Measurements from ENCODE around the gene PFN4.
A peak's percentile ranks its signal among the peaks of the same experiment; 100 is the strongest.
"Not testable (repeated sequence)": the region's sequence is repeated elsewhere in the genome, so short reads cannot be mapped to it uniquely, and the experiment has no call there.

The PFN4 gene, protein sequence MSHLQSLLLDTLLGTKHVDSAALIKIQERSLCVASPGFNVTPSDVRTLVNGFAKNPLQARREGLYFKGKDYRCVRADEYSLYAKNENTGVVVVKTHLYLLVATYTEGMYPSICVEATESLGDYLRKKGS

DNA sequence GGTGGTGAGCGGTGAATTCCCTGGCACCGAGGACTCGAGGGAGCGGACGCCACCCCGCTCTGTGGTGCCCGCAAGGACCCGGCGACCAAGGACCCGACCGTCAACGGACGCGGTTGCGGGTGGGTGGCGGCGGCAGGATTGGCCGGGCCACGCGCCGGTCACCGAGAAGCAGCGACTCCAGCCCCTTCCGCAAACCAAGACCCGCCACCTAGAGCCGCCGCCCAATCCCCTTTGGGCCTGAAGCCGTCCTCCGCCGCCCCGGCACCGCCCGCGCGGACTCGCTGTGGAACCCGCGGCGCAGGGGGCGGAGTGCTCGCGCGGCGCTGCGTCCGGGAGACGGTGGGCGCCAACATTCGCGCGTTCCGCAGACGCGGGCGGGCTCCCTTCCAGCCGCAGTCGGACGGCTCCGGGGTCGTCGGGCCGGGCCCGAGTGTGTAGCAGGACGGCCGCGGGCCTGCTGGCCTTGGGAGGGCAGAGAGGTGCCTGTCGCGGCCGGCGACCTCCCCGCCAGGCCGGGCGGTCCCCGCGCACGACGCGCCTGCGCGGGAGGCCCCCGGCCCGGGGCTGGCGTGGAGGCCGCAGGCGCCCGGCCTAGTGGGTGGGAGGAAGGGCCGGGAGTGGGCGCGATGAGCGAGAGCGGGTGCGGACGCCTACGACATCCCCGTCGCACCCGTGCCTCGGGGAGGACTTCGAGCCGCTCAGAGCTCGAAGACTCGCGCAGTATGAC is at the start of gene PFN4, which contains the start of gene FAM228B:
TSS of gene PFN4 (minus strand) at position 140 of the 727 bp plus-strand sequence. CDS start 799 bp downstream, outside the sequence.
TSS of gene FAM228B (plus strand) at position 275 of the 727 bp plus-strand sequence. CDS start 893 bp downstream, outside the sequence.
- FAIRE-seq: peak; percentile 78
- DNase-seq (ENCODE audit: insufficient read length, low spot score): peak; percentile 87

DNA sequence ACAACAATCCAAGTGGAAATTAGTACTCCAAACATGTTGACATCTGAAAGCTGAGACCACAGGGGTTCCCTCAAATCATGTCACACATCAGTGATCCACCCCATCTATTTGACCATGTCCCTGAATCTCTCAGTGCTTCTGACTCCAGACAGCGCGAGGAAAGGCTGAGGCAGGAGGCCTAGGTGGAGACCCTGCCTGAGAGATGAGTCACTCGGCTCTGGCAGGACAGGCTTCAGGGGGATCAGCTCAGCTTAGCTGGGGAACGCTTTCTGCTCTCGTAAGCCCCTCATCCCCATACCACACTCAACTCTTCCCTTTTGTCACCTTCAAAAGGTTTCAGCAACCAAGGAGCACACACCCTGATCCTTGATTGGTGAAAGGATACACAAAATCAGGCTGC is 45.9 kb upstream of the PFN4 start:
- FAIRE-seq: no peak
- no peak for DNase-seq (ENCODE audit: insufficient read length, low spot score)

DNA sequence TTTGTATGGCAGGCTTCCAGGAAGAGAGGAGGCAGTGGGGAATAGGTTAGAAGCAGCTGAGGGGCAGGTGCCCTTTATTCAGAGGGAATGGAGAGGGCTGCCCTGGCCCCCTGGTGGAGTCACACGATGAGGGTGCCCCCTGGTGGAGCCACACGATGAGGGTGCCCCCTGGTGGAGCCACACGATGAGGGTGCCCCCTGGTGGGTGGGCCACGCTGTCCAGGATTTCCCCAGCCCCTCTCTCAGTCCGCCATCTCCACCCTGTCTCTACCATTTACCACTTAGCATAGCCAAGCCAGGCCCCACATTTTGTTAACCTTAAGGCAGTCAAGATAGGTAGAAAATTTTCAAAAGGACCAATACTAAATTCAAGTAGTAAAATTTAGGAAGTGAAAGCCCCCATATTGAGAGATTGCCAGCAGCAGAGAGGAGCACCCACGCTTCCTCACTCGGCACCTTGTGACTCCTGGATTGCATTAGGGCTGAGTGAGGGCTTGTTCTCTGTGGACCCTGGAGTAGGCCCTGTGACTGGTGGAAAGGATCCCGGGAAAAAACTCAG is 41.4 kb upstream of the PFN4 start:
- DNase-seq (ENCODE audit: insufficient read length, low spot score) (peak; percentile 40), FAIRE-seq (peak; percentile 82)

DNA sequence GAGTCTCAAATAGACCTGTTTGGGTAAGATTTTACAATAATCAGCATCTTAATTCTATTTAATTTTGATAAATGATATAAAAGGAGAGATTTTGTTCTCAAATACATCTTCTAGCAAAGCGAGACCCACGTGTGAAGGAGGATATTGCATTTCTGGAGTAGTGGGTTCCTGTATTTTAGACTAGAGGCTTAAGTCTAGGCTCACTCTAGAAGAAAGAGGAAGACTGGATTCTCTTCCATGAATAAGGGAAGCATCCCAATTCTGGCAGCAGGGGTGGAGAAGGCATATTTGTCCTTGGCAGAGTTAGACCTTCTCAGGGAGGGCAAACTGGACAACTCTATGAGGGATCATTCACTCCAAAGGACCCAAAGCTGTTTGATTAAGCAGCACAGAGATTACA is 40.5 kb upstream of the PFN4 start:
- FAIRE-seq (no peak), DNase-seq (ENCODE audit: insufficient read length, low spot score) (no peak)

DNA sequence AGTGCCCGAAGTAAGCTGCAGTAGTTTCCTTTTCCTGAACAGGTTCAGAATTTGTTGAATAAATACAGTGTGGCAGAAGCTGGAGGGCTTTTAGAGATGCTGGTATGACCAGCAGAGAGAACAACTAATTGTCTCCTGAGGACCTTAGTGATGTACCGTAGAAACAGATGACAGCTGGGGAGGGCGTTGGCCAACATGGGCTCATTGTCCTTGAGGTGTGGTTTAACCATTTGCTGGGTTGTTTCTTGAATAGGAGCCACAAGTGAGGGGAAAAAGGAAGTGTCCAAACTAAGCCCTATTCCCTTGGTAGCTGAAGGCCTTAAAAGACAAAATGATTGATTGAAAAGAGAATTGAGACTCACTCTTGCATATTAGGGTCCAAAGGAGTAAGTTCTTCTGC is 40.1 kb upstream of the PFN4 start:
- no peak for FAIRE-seq
- no peak for DNase-seq (ENCODE audit: insufficient read length, low spot score)

DNA sequence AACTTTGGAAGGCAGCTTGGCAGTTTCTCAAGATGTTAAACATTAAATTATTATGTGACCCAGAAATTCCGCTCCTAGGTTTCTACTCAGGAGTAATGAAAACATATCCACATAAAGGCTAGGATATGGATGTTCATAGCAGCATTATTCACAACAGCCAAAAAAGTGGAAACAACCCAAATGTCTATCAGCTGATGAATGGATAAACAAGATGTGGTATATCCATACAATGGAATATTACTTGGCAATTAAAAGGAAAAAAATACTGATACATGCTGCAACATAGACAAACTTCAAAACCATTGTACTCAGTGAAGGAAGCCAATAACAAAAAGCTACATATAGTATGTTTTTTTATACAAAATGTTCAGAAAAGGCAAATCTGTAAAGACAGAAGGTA is 39.4 kb upstream of the PFN4 start:
- FAIRE-seq (no peak), DNase-seq (ENCODE audit: insufficient read length, low spot score) (no peak)

DNA sequence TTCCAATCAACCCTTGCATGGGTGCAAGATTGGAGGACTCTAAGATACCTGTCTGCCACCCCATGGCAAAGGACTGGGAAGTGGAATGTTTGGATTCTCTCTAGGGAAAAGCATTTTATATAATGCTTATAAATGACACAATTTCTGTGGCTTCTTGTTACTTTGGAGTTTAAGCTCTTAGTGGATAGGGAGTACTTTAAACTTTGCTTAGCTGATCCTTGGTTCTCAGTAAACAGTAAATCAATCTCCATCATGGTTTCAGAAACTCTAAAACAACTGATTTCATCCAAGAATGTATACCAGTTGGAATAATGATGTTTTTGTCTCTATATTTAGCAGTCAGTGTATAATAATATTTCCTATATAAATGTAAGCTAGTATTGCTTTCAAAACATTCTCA is 37.6 kb upstream of the PFN4 start:
- DNase-seq (ENCODE audit: insufficient read length, low spot score) (no peak), FAIRE-seq (no peak)

DNA sequence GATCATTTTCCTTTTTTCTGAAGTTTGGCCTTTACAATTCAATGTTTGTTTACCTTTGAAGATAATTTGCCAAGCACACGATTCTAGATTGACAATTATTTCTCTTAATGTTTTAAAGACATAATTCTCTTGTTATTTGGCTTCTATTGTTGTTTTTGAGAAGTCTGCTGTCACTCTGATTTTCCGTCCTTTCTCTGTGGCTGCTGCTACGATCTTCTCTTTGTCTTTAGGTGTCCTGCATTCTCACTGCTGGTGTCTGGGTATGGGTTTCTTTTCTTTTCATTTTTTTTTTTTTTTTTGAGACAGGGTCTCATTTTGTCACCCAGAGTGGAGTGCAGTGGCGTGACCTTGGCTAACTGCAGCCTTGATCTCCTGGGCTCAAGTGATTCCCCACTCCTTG is 36.6 kb upstream of the PFN4 start:
- DNase-seq (ENCODE audit: insufficient read length, low spot score) (no peak), FAIRE-seq (no peak)

DNA sequence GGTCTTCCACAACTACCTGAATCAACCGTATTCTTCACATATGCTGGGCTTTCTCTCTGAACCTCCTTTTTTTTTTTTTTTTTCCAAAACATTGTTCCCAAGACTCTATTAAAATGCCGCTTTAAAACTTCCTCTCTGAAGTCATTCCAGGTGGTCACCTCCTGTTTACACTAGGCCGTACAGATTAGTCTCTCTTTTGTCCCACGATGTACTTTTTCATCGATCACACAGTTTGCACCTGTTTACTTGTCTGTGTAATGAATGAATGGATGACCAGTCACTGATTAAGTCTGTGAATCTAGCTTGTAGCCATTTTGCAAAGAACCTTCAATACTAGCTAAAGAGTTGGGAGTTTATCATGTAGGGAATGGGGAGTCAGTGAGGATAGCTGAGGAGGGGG is 35.0 kb upstream of the PFN4 start:
- no peak for FAIRE-seq
- no peak for DNase-seq (ENCODE audit: insufficient read length, low spot score)

DNA sequence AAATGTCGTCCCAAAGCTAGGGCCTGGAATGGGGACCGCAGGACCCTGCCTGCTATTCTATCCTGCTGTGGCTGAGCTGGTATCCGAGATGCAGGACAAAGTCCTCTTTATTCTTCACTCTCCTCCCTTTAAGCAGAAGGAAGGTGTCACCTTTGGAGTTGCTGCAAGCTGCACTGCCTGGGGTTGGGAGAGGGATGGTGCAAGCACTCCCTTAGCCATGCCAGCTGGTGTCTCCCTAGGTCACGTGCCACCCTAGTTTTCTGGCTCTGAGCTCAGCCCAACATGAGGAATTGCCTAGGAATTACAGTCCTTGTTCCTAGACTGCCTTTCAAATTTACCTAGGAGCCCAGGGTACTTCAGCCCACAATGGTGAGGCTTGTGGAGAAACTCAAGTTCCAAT is 30.3 kb upstream of the PFN4 start:
- FAIRE-seq (no peak), DNase-seq (ENCODE audit: insufficient read length, low spot score) (no peak)

DNA sequence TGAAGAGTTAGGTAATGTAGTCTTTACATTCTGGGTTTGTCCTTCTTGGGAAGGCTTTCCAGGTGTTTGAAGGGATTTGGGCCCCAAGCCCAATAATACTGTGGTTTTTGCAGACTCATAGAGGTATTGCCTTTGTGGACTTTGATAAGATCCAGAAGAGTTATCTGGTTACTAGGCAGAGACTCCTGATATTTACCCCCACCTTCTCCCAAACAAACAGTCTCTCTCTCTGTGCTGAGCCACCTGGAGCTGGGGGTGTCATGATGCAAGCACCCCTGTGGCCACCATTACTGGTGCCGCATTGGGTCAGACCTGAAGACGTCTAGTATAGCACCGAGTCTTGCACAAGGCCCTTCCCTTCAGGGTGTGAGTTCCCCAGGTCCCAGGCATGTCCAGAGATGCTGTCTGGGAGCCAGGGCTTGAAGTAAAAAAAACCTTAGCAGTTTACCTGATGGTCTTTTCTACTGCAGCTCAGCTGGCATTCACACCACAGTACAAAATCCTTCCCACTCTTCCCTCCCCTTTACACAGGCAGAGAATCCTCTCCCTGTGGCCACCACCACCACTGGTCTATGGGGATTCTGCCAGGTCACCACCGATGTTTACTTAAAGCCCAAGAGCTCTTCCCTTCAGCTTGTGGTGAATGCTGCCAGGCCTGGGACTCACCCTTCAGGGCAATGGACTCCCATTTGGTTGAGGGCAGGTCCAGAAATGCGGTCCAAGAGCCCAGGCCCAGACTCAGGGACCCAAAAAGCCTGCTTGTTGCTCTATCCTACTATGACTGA is 29.5 kb upstream of the PFN4 start:
- DNase-seq (ENCODE audit: insufficient read length, low spot score) (no peak), FAIRE-seq (no peak)

DNA sequence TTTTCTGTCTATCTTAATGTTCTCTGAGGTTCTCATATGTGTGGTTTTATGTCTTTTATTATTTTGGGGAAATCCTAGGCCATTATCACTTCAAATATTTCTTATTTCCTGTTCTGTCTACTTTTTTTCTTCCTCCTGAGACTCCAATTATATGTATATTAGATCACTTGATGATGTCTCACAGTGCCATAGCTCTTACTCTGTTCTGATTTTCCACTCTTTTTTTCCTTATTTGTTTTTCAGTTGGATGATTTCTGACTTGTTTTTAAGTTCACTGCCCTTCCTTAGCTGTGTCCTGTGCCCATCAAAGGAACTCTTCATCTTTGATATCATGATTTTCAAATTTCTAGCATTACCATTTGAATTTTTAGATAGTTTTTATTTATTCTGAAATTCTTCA is 24.2 kb upstream of the PFN4 start:
- DNase-seq (ENCODE audit: insufficient read length, low spot score): no peak

DNA sequence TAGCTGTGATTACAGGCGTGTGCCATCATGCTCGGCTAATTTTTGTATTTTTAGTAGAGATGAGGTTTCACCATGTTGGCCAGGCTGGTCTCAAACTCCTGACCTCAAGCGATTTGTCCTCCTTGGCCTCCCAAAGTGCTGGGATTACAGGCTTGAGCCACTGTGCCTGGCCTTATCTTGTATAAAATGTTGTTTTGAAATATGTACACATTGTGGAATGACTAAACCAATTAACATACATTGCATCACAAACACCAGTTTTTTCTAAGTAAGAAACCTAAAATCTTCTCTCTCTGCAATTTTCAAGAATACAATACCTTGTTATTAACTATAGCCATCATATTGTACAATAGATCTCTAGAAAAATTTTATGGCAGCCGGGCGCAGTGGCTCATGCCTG is 17.2 kb upstream of the PFN4 start:
- not testable (repeated sequence) for FAIRE-seq; DNase-seq (ENCODE audit: insufficient read length, low spot score)

More for the DNA sequence above, 24.2 kb upstream of the PFN4 start:
- peak; percentile 23 for FAIRE-seq

DNA sequence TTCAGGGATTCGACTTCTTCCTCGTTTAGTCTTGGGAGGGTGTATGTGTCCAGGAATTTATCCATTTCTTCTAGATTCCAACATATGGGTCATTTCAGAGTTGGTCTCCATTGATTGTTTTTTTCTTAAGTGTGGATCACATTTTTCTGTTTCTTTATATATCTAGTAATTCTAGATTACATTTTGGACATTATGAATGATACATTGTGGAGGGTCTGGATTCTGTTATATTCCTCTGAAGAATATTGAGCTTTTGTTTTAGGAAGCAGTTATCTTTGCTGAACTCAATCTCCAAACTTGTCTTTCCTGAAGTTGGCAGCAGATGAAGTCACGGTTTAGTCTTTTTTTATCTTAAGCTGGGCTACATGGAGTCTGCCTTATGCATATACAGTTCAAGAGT is 9.4 kb upstream of the PFN4 start:
- FAIRE-seq (no peak), DNase-seq (ENCODE audit: insufficient read length, low spot score) (no peak)

DNA sequence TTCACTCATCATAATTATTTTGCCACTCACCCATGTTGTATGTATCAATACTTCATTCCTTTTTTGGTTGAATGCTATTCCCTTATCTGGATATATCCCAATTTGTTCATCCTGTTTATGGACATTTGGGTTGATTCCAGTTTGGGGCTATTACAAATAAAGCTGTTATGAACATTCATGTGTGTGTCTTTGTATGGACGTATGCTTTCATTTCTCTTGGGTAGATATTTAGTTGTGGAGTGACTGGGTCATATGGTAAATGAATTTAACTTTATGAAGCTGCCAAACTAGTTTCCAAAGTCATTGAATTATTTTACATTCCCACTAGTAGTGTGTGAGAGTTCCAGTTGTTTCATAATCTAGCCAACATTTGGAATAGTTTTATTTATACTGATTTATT is 2.8 kb upstream of the PFN4 start:
- DNase-seq (ENCODE audit: insufficient read length, low spot score) (no peak), FAIRE-seq (no peak)

DNA sequence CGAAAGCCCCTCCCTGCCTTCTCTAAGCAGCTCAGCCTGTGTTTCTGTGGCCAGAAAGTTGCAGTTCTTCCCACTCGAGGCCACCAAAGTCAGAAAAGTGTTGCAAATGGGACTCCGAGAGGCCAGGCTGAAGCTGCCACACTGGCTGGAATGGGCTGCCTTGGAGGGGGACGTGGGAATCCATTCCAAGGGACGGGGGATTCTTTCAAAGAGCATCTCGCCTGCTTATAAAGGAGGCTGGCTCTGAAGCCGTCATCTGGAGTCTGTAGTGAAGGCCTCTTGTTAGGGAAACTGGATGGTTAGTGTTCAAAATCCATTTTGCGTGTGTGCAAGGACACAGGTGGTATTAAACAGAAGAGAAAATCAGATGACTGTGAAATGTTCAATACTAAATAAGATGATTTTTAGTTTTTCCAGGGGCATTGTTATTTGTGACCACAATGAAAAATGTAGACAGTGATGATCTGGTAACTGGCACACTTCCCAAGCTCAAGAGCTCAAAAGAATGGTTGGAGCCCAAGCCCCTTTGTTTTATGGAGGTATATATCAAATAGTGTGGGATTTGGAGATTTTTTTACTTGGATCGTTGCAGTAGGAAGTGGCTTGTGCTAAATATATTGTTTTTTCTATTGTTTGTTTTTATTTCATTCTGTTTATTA is 917 bp upstream of the PFN4 start:
- DNase-seq (ENCODE audit: insufficient read length, low spot score): no peak
- peak; percentile 69 for FAIRE-seq

DNA sequence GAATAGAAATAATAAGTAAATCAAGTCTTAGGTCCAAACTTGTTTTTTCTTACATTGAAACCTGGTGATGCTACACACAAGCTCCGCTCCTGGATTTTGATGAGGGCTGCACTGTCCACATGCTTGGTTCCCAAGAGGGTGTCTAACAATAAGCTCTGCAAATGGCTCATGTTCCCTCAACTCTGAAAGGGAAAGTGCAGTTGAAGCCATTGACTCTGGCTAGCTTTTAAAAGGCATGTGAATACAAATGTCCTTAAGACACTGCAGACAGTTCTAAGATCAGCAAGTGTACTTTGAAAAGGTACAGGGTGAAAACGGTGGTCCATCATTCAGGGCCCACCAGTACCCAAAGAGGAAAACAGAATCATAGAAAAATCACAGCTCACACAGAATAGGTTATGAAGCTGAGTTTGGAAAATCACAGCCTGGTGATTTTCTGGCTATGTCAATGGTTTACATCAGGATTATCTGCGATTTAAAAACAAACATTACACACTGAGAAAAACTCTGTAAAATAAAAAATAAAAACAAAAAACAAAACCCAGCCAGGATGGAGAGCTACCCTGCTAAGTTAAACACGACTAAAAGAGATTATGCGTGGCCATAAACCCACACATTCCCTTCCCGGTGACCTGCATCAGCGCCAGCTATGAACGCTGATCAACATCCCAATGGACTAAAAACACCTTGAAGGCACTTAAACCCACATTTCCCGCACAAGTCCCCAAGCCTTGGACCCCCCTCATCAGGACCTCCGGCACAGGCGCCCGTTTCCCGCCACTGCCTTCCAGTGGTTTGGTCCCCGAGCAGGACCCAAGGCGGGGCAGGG is 554 bp downstream of the PFN4 start:
- FAIRE-seq (peak; percentile 68), DNase-seq (ENCODE audit: insufficient read length, low spot score) (no peak)

DNA sequence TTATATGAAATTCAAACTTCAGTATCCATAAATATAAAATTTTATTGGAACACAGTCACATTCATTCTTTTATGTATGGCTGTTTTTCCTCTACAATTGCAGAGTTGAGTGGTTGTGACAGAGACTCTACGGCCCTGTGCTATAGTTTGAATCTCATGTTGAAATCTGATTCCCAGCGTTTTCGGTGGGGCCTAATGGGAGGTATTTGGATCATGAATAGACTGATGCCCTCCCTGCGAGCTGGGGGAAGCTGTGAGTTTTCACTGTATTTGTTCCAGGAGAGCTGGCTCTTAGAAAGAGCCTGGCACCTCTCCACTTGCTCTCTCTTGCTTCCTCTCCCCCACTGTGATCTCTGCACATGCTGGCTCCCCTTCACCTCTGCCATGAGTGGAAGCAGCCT is 1.7 kb downstream of the PFN4 start:
- FAIRE-seq: no peak

DNA sequence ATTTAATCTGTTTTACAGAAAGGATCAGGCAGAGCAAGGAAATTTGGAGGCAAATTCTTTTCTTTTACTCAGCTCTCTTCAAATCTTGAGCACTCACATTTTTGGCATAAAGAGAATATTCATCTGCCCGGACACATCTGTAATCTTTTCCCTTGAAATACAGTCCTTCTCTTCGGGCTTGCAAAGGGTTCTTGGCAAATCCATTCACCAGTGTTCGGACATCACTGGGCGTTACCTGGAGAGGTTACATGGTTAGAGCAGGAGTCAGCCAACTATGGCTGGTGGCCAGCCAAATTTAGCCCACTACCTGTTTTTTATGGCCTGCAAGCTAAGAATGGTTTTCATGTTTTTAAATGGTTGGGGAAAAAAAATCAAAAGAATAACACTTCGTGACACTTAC is 2.1 kb downstream of the PFN4 start:
- no peak for DNase-seq (ENCODE audit: insufficient read length, low spot score)
- FAIRE-seq: no peak

More for the DNA sequence above, 1.7 kb downstream of the PFN4 start:
- no peak for DNase-seq (ENCODE audit: insufficient read length, low spot score)

DNA sequence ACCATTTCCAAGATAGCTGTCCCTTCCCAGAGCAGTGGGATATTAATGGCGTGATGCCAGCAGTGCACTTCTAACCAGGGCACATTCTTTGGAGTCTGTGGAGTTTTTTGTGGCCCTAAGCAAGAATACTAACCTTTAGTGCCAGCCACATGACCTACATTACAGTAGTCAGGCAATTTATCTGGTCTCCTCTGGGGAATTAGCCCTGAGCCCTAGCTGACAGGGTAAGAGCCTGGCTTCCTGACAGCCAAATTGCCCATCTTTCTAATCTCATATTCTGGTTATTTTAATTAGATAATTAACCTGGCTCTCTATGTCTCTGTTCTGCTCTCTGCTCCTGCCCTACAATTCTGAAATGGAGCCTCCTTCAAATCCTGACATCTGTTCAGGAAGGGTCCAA is 5.2 kb downstream of the PFN4 start:
- FAIRE-seq (no peak), DNase-seq (ENCODE audit: insufficient read length, low spot score) (no peak)
